Peyer's patch (tissue), 4 donors: ENCODE data around the gene GABRA5.

ENCODE experiments used
- POLR2A ChIP-seq, 2 donors: fragments of 450-650 bp; IDR thresholded peaks; one replicate each; pipeline ENCODE4 v1.5.1; 2017; ENCODE audit warnings: antibody characterized with exemption in 2 of 2, mild to moderate bottlenecking in 2 of 2, moderate library complexity in 2 of 2
- TF ChIP-seq, protein P1 (sequence below), 6 experiments: fragments of 450-650 bp in 4 of 6; fragments of 200-600 bp in 2 of 6; sonication (generic) in 1 of 6; IDR thresholded peaks; one replicate each; pipeline ENCODE4 v1.5.1; 2017 to 2019; ENCODE audit warnings: antibody characterized with exemption in 6 of 6, mild to moderate bottlenecking in 3 of 6, moderate library complexity in 1 of 6

- TF ChIP-seq, protein P1, sequence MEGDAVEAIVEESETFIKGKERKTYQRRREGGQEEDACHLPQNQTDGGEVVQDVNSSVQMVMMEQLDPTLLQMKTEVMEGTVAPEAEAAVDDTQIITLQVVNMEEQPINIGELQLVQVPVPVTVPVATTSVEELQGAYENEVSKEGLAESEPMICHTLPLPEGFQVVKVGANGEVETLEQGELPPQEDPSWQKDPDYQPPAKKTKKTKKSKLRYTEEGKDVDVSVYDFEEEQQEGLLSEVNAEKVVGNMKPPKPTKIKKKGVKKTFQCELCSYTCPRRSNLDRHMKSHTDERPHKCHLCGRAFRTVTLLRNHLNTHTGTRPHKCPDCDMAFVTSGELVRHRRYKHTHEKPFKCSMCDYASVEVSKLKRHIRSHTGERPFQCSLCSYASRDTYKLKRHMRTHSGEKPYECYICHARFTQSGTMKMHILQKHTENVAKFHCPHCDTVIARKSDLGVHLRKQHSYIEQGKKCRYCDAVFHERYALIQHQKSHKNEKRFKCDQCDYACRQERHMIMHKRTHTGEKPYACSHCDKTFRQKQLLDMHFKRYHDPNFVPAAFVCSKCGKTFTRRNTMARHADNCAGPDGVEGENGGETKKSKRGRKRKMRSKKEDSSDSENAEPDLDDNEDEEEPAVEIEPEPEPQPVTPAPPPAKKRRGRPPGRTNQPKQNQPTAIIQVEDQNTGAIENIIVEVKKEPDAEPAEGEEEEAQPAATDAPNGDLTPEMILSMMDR (IDR thresholded peaks at IDR 0.05) = no peak
- no peak for TF ChIP-seq POLR2A (IDR thresholded peaks at IDR 0.05)
These were observed 69.6 kb downstream of the GABRA5 start for GRCh38 chr15:26936502-26936901.
